Activated CD4-positive, alpha-beta T cell treated with anti-CD3 and anti-CD28 coated beads, Interleukin-2, amount 10 ng/mL, durations not matched to agents 24 days and 14 days (primary cell): ENCODE measurements around the gene XRRA1. TPM values are rescaled to one million over a fixed set of nuclear protein-coding genes. Genes with fewer than 3 reads are reported as not detected.

Experiments
- DNase-seq: peaks from one replicate; pipeline ENCODE4 v3.0.0; 2022
- H3K27ac Mint-ChIP-seq: one replicate; pipeline ENCODE4 v1.8.0; 2022; ENCODE audit warnings: mild to moderate bottlenecking, mixed read lengths
- H3K27me3 Mint-ChIP-seq: one replicate; pipeline ENCODE4 v1.8.0; 2022; ENCODE audit warnings: mixed read lengths
- H3K36me3 Mint-ChIP-seq: one replicate; pipeline ENCODE4 v1.8.0; 2022; ENCODE audit warnings: low read depth, mild to moderate bottlenecking, mixed read lengths
- H3K4me1 Mint-ChIP-seq: one replicate; pipeline ENCODE4 v1.8.0; 2021; ENCODE audit warnings: mixed read lengths
- H3K4me3 Mint-ChIP-seq: one replicate; pipeline ENCODE4 v1.8.0; 2022; ENCODE audit warnings: mild to moderate bottlenecking, moderate library complexity, mixed read lengths
- H3K9me3 Mint-ChIP-seq: one replicate; pipeline ENCODE4 v1.8.0; 2021; ENCODE audit warnings: mixed read lengths
- intact Hi-C: fragments of 100-400 bp; cut with micrococcal nuclease; formaldehyde crosslinking; loops from one replicate; pipeline ENCODE4 v1.15.1; 2023
- total RNA-seq: library from RNA; stranded (reverse); gene quantifications from 2 replicates; pipeline ENCODE4 v1.2.3, GENCODE V29; 2022

Gene XRRA1
- total RNA-seq, 1 donor from 2014 or later: 11.0 TPM

- DNase-seq: no peak
- Mint-ChIP-seq H3K4me3 (no peak overlapping the region), H3K4me1 (peaks cover 25% of the 10 kb centered on the region), H3K27me3 (no peaks in the 10 kb centered on the region), H3K27ac (no peak overlapping the region), H3K9me3 (peaks cover 13% of the 10 kb centered on the region), H3K36me3 (peaks cover 80% of the 10 kb centered on the region)
- intact Hi-C loops: no loop called here
These were observed 126.7 kb downstream of the XRRA1 start for GRCh38 chr11:74822170-74822569.

GRCh38 chr11:74820763-74821162 lies 128.1 kb downstream of the XRRA1 start:
- Mint-ChIP-seq H3K4me1 (peaks cover 25% of the 10 kb centered on the region), H3K9me3 (peaks cover 13% of the 10 kb centered on the region)

GRCh38 chr11:74819400-74819799 lies 129.5 kb downstream of the XRRA1 start:
- Mint-ChIP-seq H3K27ac (peak overlapping the region; percentile 16), H3K27me3 (no peaks in the 10 kb centered on the region), H3K4me3 (no peak overlapping the region), H3K4me1 (peaks cover 25% of the 10 kb centered on the region), H3K9me3 (peaks cover 7% of the 10 kb centered on the region), H3K36me3 (peaks cover 64% of the 10 kb centered on the region)
- intact Hi-C loops: no loop called here
- DNase-seq: no peak

More at GRCh38 chr11:74820763-74821162, 128.1 kb downstream of the XRRA1 start:
- intact Hi-C loops: no loop called here
- peaks cover 76% of the 10 kb centered on the region for H3K36me3 Mint-ChIP-seq
- H3K27ac Mint-ChIP-seq: no peak overlapping the region
- no peak overlapping the region for H3K4me3 Mint-ChIP-seq
- no peak for DNase-seq
- no peaks in the 10 kb centered on the region for H3K27me3 Mint-ChIP-seq

- H3K4me3 Mint-ChIP-seq: no peak overlapping the region
- no peaks in the 10 kb centered on the region for H3K9me3 Mint-ChIP-seq
- no peaks in the 10 kb centered on the region for H3K27me3 Mint-ChIP-seq
- intact Hi-C loops: no loop called here
- peak overlapping the region; percentile 17 for H3K27ac Mint-ChIP-seq
- peaks cover 55% of the 10 kb centered on the region for H3K36me3 Mint-ChIP-seq
- DNase-seq: peak; percentile 13
- H3K4me1 Mint-ChIP-seq: peaks cover 25% of the 10 kb centered on the region
These were observed 130.5 kb downstream of the XRRA1 start for GRCh38 chr11:74818283-74818946.

- H3K27ac Mint-ChIP-seq: no peak overlapping the region
- peaks cover 48% of the 10 kb centered on the region for H3K36me3 Mint-ChIP-seq
These were observed 132.2 kb downstream of the XRRA1 start for GRCh38 chr11:74816664-74817063.

GRCh38 chr11:74815966-74816365 lies 132.9 kb downstream of the XRRA1 start:
- Mint-ChIP-seq H3K27ac (no peak overlapping the region), H3K36me3 (peaks cover 48% of the 10 kb centered on the region), H3K9me3 (no peaks in the 10 kb centered on the region), H3K4me3 (no peak overlapping the region), H3K27me3 (no peaks in the 10 kb centered on the region), H3K4me1 (peaks cover 24% of the 10 kb centered on the region)
- intact Hi-C loops: no loop called here
- DNase-seq: no peak

More at GRCh38 chr11:74816664-74817063, 132.2 kb downstream of the XRRA1 start:
- Mint-ChIP-seq H3K4me3 (no peak overlapping the region), H3K27me3 (no peaks in the 10 kb centered on the region), H3K4me1 (peaks cover 24% of the 10 kb centered on the region), H3K9me3 (no peaks in the 10 kb centered on the region)
- intact Hi-C loops: no loop called here
- no peak for DNase-seq

- DNase-seq: no peak
- Mint-ChIP-seq H3K4me3 (no peak overlapping the region), H3K36me3 (peaks cover 14% of the 10 kb centered on the region), H3K27ac (no peak overlapping the region), H3K4me1 (peaks cover 7% of the 10 kb centered on the region), H3K9me3 (no peaks in the 10 kb centered on the region), H3K27me3 (no peaks in the 10 kb centered on the region)
- intact Hi-C loops: no loop called here
These were observed 139.1 kb downstream of the XRRA1 start for GRCh38 chr11:74809801-74810200.

- Mint-ChIP-seq H3K4me3 (no peak overlapping the region), H3K27ac (no peak overlapping the region), H3K36me3 (peaks cover 14% of the 10 kb centered on the region), H3K9me3 (no peaks in the 10 kb centered on the region), H3K27me3 (no peaks in the 10 kb centered on the region), H3K4me1 (peaks cover 8% of the 10 kb centered on the region)
- no peak for DNase-seq
- intact Hi-C loops: no loop called here
These were observed 142.6 kb downstream of the XRRA1 start for GRCh38 chr11:74806267-74806666.

- Mint-ChIP-seq H3K9me3 (no peaks in the 10 kb centered on the region), H3K36me3 (peaks cover 47% of the 10 kb centered on the region), H3K4me1 (no peaks in the 10 kb centered on the region), H3K27me3 (no peaks in the 10 kb centered on the region), H3K4me3 (no peak overlapping the region), H3K27ac (no peak overlapping the region)
- intact Hi-C loops: no loop called here
- DNase-seq: no peak
These were observed 157.4 kb downstream of the XRRA1 start for GRCh38 chr11:74791333-74792100.

Other genes with a start within 250 kb of the XRRA1 start
- gene CHRDL2, start 217.7 kb downstream of the XRRA1 start, total RNA-seq: not detected in 2 replicates
- 15.2 TPM in 2 replicates for gene RNF169, start 200.2 kb downstream of the XRRA1 start, total RNA-seq
- 154 and 169 TPM in 2 replicates for gene SPCS2, start 175 bp upstream of the XRRA1 start, total RNA-seq
- gene NEU3, start 39.8 kb upstream of the XRRA1 start, total RNA-seq: 15.1 and 16.3 TPM in 2 replicates
- gene OR2AT4, start 147.8 kb upstream of the XRRA1 start, total RNA-seq: not detected in 2 replicates
- gene SLCO2B1, start 202.0 kb upstream of the XRRA1 start, total RNA-seq: not detected in 2 replicates